H1 (cell line): ENCODE measurements around the gene HLA-G. TPM values are rescaled to one million over a fixed set of nuclear protein-coding genes. Genes with fewer than 3 reads are reported as not detected.

ENCODE experiments used
- CTCF ChIA-PET: fragments of 300-600 bp; sonication (Branson Sonifier 250); formaldehyde crosslinking; loops from one replicate; lab custom pipeline; 2021; ENCODE audit not compliant: partially characterized antibody; lab: Charles Lee
- POLR2A ChIA-PET: fragments of 300-600 bp; sonication (Branson Sonifier 250); formaldehyde crosslinking; loops from one replicate; lab custom pipeline; 2021; ENCODE audit warnings: inconsistent platforms; ENCODE audit not compliant: partially characterized antibody; lab: Charles Lee
- DNase-seq, 2 experiments: peaks; one replicate each; pipeline versions ENCODE4 v3.0.0 to v3.0.0-alpha.2; 2010 to 2022; ENCODE audit warnings: low spot score in 2 of 2, low read depth in 1 of 2, mixed read lengths in 1 of 2
- FAIRE-seq: peaks from 2 replicates; lab custom pipeline; 2011; peaks lifted over from hg19 to GRCh38; lab: Jason Lieb, UNC
- H2AFZ ChIP-seq: 2 replicates; pipeline ENCODE4 v1.8.1; 2012; ENCODE audit warnings: low read length, inconsistent platforms
- H2AK5ac ChIP-seq: 2 replicates; pipeline ENCODE4 v1.6.1; 2013; ENCODE audit warnings: low read depth, low read length
- H2BK120ac ChIP-seq: replicated peaks from 2 replicates; pipeline ENCODE3; 2013; ENCODE audit warnings: low read depth, low read length, inconsistent platforms
- H2BK12ac ChIP-seq: 2 replicates; pipeline ENCODE4 v1.6.1; 2013; ENCODE audit warnings: low read depth, low read length
- H2BK15ac ChIP-seq: 2 replicates; pipeline ENCODE4 v1.6.1; 2013; ENCODE audit warnings: low read length
- H2BK20ac ChIP-seq: 2 replicates; pipeline ENCODE4 v1.6.1; 2013; ENCODE audit warnings: low read length
- H2BK5ac ChIP-seq: 2 replicates; pipeline ENCODE4 v1.6.1; 2013; ENCODE audit warnings: low read depth, low read length
- H3K14ac ChIP-seq: 2 replicates; pipeline ENCODE4 v1.6.1; 2013; ENCODE audit warnings: inconsistent platforms; ENCODE audit not compliant: insufficient read length
- H3K18ac ChIP-seq: 2 replicates; pipeline ENCODE4 v1.6.1; 2013; ENCODE audit warnings: low read length; ENCODE audit errors: extremely low read depth
- H3K23ac ChIP-seq: 2 replicates; pipeline ENCODE4 v1.6.1; 2013; ENCODE audit warnings: inconsistent platforms; ENCODE audit not compliant: insufficient read length
- H3K23me2 ChIP-seq: 2 replicates; pipeline ENCODE4 v1.6.1; 2013; ENCODE audit warnings: low read depth, low read length
- H3K27ac ChIP-seq: 2 replicates; pipeline ENCODE4 v1.6.1; 2011; ENCODE audit warnings: low read depth, low read length, inconsistent platforms
- H3K27me3 ChIP-seq, 4 experiments: replicated peaks in 1 of 4; 1 replicate in 1 of 4; 2 replicates in 3 of 4; pipeline versions ENCODE4 v1.6.1 to v1.8.1; 2011 to 2013; ENCODE audit warnings: low read length in 3 of 4, mild to moderate bottlenecking in 3 of 4, inconsistent platforms in 2 of 4, mixed read lengths in 2 of 4, moderate library complexity in 1 of 4; ENCODE audit not compliant: control insufficient read depth in 3 of 4, insufficient read depth in 3 of 4; ENCODE audit errors: extremely low read depth in 1 of 4
- H3K36me3 ChIP-seq, 4 experiments: 2 replicates each; pipeline versions ENCODE4 v1.6.1 to v1.8.1; 2011 to 2013; ENCODE audit warnings: mild to moderate bottlenecking in 4 of 4, low read length in 3 of 4, moderate library complexity in 2 of 4, control low read depth in 1 of 4, inconsistent platforms in 1 of 4; ENCODE audit not compliant: insufficient read depth in 4 of 4, control insufficient read depth in 2 of 4
- H3K4ac ChIP-seq: replicated peaks from 2 replicates; pipeline ENCODE3; 2013; ENCODE audit warnings: low read length, low read depth, mixed read lengths, inconsistent platforms; ENCODE audit not compliant: insufficient read length
- H3K4me1 ChIP-seq, 4 experiments: replicated peaks in 1 of 4; 1 replicate in 1 of 4; 2 replicates in 3 of 4; pipeline versions ENCODE4 v1.6.1 to v1.8.1; 2011 to 2013; ENCODE audit warnings: low read length in 3 of 4, inconsistent platforms in 2 of 4, mixed read lengths in 1 of 4; ENCODE audit not compliant: insufficient read depth in 4 of 4, control insufficient read depth in 3 of 4
- H3K4me2 ChIP-seq, 2 experiments: 2 replicates each; pipeline versions ENCODE4 v1.6.1 to v1.8.1; 2011 to 2013; ENCODE audit warnings: low read depth in 2 of 2, low read length in 2 of 2, control low read depth in 1 of 2, inconsistent platforms in 1 of 2, mild to moderate bottlenecking in 1 of 2; ENCODE audit not compliant: insufficient read depth in 1 of 2
- H3K4me3 ChIP-seq, 4 experiments: fragments of 200-600, 300-600 bp in 1 of 4; sonication (generic), shearing (Covaris generic), sonication (Bioruptor Twin) in 1 of 4; 2 replicates each; pipeline versions ENCODE4 v1.5.1 to v1.8.1; 2011 to 2016; ENCODE audit warnings: low read length in 4 of 4, low read depth in 3 of 4, control low read depth in 2 of 4, inconsistent platforms in 2 of 4, mild to moderate bottlenecking in 2 of 4, mixed read lengths in 1 of 4, moderate library complexity in 1 of 4; ENCODE audit not compliant: insufficient read depth in 2 of 4; ENCODE audit errors: extremely low read depth in 1 of 4
- H3K56ac ChIP-seq: replicated peaks from 2 replicates; pipeline ENCODE3; 2013; ENCODE audit warnings: low read depth, mild to moderate bottlenecking, mixed read lengths, low read length, inconsistent platforms; ENCODE audit not compliant: insufficient read length
- H3K79me1 ChIP-seq: 2 replicates; pipeline ENCODE4 v1.6.1; 2013; ENCODE audit warnings: low read depth, low read length, control low read depth
- H3K79me2 ChIP-seq, 2 experiments: 2 replicates each; pipeline versions ENCODE4 v1.6.1 to v1.8.1; 2012 to 2013; ENCODE audit warnings: low read length in 2 of 2, mild to moderate bottlenecking in 2 of 2, inconsistent platforms in 1 of 2; ENCODE audit not compliant: insufficient read depth in 2 of 2, control insufficient read depth in 1 of 2
- H3K9ac ChIP-seq, 4 experiments: replicated peaks in 1 of 4; 1 replicate in 1 of 4; 2 replicates in 3 of 4; pipeline versions ENCODE4 v1.6.1 to v1.8.1; 2011 to 2013; ENCODE audit warnings: low read depth in 3 of 4, low read length in 3 of 4, control low read depth in 2 of 4, mild to moderate bottlenecking in 2 of 4, moderate library complexity in 2 of 4, inconsistent platforms in 1 of 4; ENCODE audit errors: extremely low read depth in 1 of 4
- H3K9me3 ChIP-seq, 2 experiments: 2 replicates each; pipeline versions ENCODE4 v1.6.1 to v1.8.1; 2012 to 2013; ENCODE audit warnings: mild to moderate bottlenecking in 2 of 2, moderate library complexity in 2 of 2, control low read depth in 1 of 2, inconsistent platforms in 1 of 2, low read depth in 1 of 2, low read length in 1 of 2, mixed read lengths in 1 of 2; ENCODE audit not compliant: insufficient read depth in 2 of 2
- H4K20me1 ChIP-seq, 2 experiments: replicated peaks in 1 of 2; 2 replicates each; pipeline versions ENCODE3 to v1.8.1; 2011 to 2013; ENCODE audit warnings: inconsistent platforms in 2 of 2, low read length in 2 of 2, mild to moderate bottlenecking in 1 of 2; ENCODE audit not compliant: insufficient read depth in 2 of 2, control insufficient read depth in 1 of 2
- H4K5ac ChIP-seq: 2 replicates; pipeline ENCODE4 v1.6.1; 2013; ENCODE audit warnings: low read length, low read depth, mixed read lengths, inconsistent platforms; ENCODE audit not compliant: insufficient read length
- H4K8ac ChIP-seq: 2 replicates; pipeline ENCODE4 v1.8.0; 2013; ENCODE audit warnings: mild to moderate bottlenecking, moderate library complexity, low read length, inconsistent platforms; ENCODE audit not compliant: insufficient read depth; ENCODE audit errors: extremely low read depth
- H4K91ac ChIP-seq: replicated peaks from 2 replicates; pipeline ENCODE3; 2013; ENCODE audit warnings: low read length, mixed read lengths, inconsistent platforms; ENCODE audit not compliant: insufficient read length
- ATF2 ChIP-seq: IDR thresholded peaks from 2 replicates; pipeline ENCODE4 v1.6.1; 2012; ENCODE audit warnings: low read length, inconsistent platforms
- CEBPB ChIP-seq: IDR thresholded peaks from 2 replicates; pipeline ENCODE4 v1.6.1; 2012; ENCODE audit warnings: low read depth, low read length
- CHD1 ChIP-seq: IDR thresholded peaks from 2 replicates; pipeline ENCODE4 v1.6.1; 2012; ENCODE audit warnings: low read depth, low read length, improper control_type of control experiment
- E2F6 ChIP-seq: IDR thresholded peaks from 2 replicates; pipeline ENCODE4 v1.6.1; 2012; ENCODE audit warnings: inconsistent platforms
- GTF2F1 ChIP-seq: IDR thresholded peaks from 2 replicates; pipeline ENCODE4 v1.6.1; 2012; ENCODE audit warnings: low read depth, low read length, improper control_type of control experiment, borderline replicate concordance
- RXRA ChIP-seq: IDR thresholded peaks from 2 replicates; pipeline ENCODE4 v1.6.1; 2011; ENCODE audit warnings: low read depth, mild to moderate bottlenecking, low read length, moderate library complexity; ENCODE audit not compliant: insufficient read depth
- SAP30 ChIP-seq: fragments of 300-600 bp; sonication (generic); IDR thresholded peaks from 2 replicates; pipeline ENCODE4 v1.7.1; 2012; ENCODE audit warnings: low read length, moderate library complexity, mild to moderate bottlenecking, inconsistent platforms; ENCODE audit not compliant: insufficient read depth, insufficient replicate concordance
- SIRT6 ChIP-seq: IDR thresholded peaks from one replicate; pipeline ENCODE4 v1.7.1; 2012; ENCODE audit warnings: low read length, inconsistent platforms
- SP2 ChIP-seq: IDR thresholded peaks from 2 replicates; pipeline ENCODE4 v1.6.1; 2012; ENCODE audit warnings: mild to moderate bottlenecking, low read length, inconsistent platforms
- TEAD4 ChIP-seq: IDR thresholded peaks from 2 replicates; pipeline ENCODE4 v1.6.1; 2012; ENCODE audit warnings: low read depth, low read length, inconsistent platforms, mixed read lengths
- YY1 ChIP-seq: IDR thresholded peaks from 2 replicates; pipeline ENCODE4 v1.6.1; 2011; ENCODE audit warnings: low read depth, mild to moderate bottlenecking, low read length
- WGBS, 2 experiments: shearing (Covaris generic) in 1 of 2; methylation state at CpG; one replicate each; pipeline versions ENCODE4 v1.1.6 to v1.1.7; 2013 to 2015; ENCODE audit warnings: low lambda C conversion rate in 2 of 2, mixed read lengths in 2 of 2, inconsistent platforms in 1 of 2, low coverage in 1 of 2, missing lambda C conversion rate in 1 of 2; ENCODE audit not compliant: insufficient replicate concordance in 2 of 2, insufficient coverage in 1 of 2, insufficient read length in 1 of 2; ENCODE audit errors: extremely low coverage in 1 of 2, missing lambda C conversion rate in 1 of 2; 5-methylcytosine and 5-hydroxymethylcytosine counted together
- polyA plus RNA-seq, 7 experiments: library from polyadenylated mRNA; depleted of rRNA in 3 of 7; stranded (reverse) in 5 of 7; unstranded in 2 of 7; fragments of >200 nt in 5 of 7; fragments of 200-250 nt in 2 of 7; gene quantifications; 1 replicate in 5 of 7; 2 replicates in 1 of 7; 4 replicates in 1 of 7; pipeline versions ENCODE4 v1.2.1 to v1.2.3, GENCODE V29; 2011 to 2013; ENCODE audit warnings: missing spikeins in 2 of 7, mixed read lengths in 2 of 7
- total RNA-seq: library from RNA; stranded (reverse); fragmentation: NEBNext Ultra II Directional; extraction: Animal tissue kit (Norgen Biotek cat#: 25700); gene quantifications from 2 replicates; pipeline ENCODE4 v1.2.1, GENCODE V29; 2021

HLA-G gene
- total and polyA plus RNA-seq, 2 of the 8 experiments (the other 6 are each of a cell fraction or from before 2014, with no cell fraction given): 3.2 to 4.8 TPM

- H3K36me3 ChIP-seq: no peaks in the 10 kb centered on the region
- H3K14ac ChIP-seq: no peak overlapping the region
- H4K20me1 ChIP-seq: no peaks in the 10 kb centered on the region
- no peak overlapping the region for H3K27ac ChIP-seq
- H3K4me2 ChIP-seq: no peak overlapping the region
- H2BK15ac ChIP-seq: no peak overlapping the region
- no peak overlapping the region for H4K5ac ChIP-seq
- H4K8ac ChIP-seq: no peak overlapping the region
- DNase-seq (no peak), FAIRE-seq (no peak)
- H3K9me3 ChIP-seq: no peaks in the 10 kb centered on the region
- no peaks in the 10 kb centered on the region for H3K23me2 ChIP-seq
- no peak overlapping the region for H3K4ac ChIP-seq
- ChIA-PET POLR2A (no interaction called here), CTCF (no interaction called here)
- no peak overlapping the region for H4K91ac ChIP-seq
- no peak overlapping the region for H3K9ac ChIP-seq
- no peaks in the 10 kb centered on the region for H3K79me2 ChIP-seq
- H2BK120ac ChIP-seq: no peak overlapping the region
- H3K4me1 ChIP-seq: peaks cover 0 to 2% (median 0%) of the 10 kb centered on the region in 4 experiments; a peak in 1 of 7 replicates
- no peaks in the 10 kb centered on the region for H3K79me1 ChIP-seq
- H3K27me3 ChIP-seq: no peaks in the 10 kb centered on the region; a peak in 1 of 7 replicates
- no peak overlapping the region for H2AK5ac ChIP-seq
- no peak overlapping the region for H2BK5ac ChIP-seq
- no peak for TF ChIP-seq SIRT6
- no peak for TF ChIP-seq RXRA
- no peak for TF ChIP-seq CHD1
- no peak for TF ChIP-seq CEBPB
- no peak for TF ChIP-seq GTF2F1
- TF ChIP-seq ATF2: no peak
- TF ChIP-seq YY1: no peak
- TF ChIP-seq SP2: no peak
- TF ChIP-seq SAP30: no peak
- no peak for TF ChIP-seq TEAD4
- no peak for TF ChIP-seq E2F6
- TF ChIP-seq, all 59 proteins: peak for 0
- no peak overlapping the region for H3K4me3 ChIP-seq
- no peak overlapping the region for H2BK20ac ChIP-seq
- WGBS, 2 experiments: 89 to 100% methylated on average over 1 to 4 of the region's 4 CpGs
- no peak overlapping the region for H3K23ac ChIP-seq
- no peak overlapping the region for H3K18ac ChIP-seq
- H3K56ac ChIP-seq: no peak overlapping the region
- no peak overlapping the region for H2BK12ac ChIP-seq
- H2AFZ ChIP-seq: no peak overlapping the region
These were observed 8.7 kb upstream of the HLA-G start for GRCh38 chr6:29818892-29819291.
